Left colon (tissue), 2 donors: ENCODE data around the gene AMOT. TPM values are rescaled to one million over a fixed set of nuclear protein-coding genes. Genes with fewer than 3 reads are reported as not detected.

Experiments used
- ATAC-seq: fragments of 200-7000 bp; cut with Tn5 transposase; one replicate; pipeline ENCODE4 v1.9.1; 2020; ENCODE audit warnings: mild to moderate bottlenecking, moderate library complexity
- DNase-seq, 2 donors: peaks; one replicate each; pipeline ENCODE4 v3.0.0-alpha.2; 2020
- intact Hi-C, 2 donors: fragments of 100-400 bp; cut with DNase I in 1 of 2; cut with micrococcal nuclease in 1 of 2; formaldehyde crosslinking; loops; one replicate each; pipeline versions ENCODE4 v1.11.2 to v1.14.0; 2022; cut with DNase I, micrococcal nuclease
- total RNA-seq, 2 donors: library from RNA; stranded (reverse); fragmentation: NEBNext Ultra II Directional; extraction: Animal tissue kit (Norgen Biotek cat#: 25700); gene quantifications; one replicate each; pipeline ENCODE4 v1.2.1, GENCODE V29; 2021
- donor health status: DM: no; HTN: no; CAD: no.
- donor health status: DM: yes; HTN: yes; CAD: no.

Gene AMOT
- total RNA-seq, 2 donors from 2014 or later, result 16.1 to 22.3 TPM

DNA sequence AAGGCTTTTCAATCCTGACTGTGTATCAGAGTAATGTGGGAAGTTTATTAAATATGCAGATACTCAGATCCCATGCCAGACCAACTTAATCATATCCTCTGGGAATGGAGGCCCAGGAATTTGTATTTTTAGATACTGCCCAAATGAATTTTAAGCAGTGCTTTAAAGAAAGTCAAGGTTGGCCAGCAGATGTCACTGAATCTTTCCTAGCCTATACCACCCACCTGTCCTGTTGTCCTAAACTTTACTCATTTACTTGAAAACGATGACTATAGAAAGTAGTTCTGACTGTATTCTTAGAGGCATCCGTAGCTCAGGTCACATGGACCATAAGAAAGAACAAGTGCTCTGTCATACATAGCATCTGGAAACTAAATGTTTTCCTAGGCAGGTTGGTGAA is 79.9 kb downstream of the AMOT start:
- intact Hi-C loops, result no loop called here
- no peak for ATAC-seq
- DNase-seq, result no peak

- intact Hi-C loops, result no loop called here
- ATAC-seq (no peak), DNase-seq (no peak)
Observed at GRCh38 chrX:112759966-112760365, 80.7 kb downstream of the AMOT start.

DNA sequence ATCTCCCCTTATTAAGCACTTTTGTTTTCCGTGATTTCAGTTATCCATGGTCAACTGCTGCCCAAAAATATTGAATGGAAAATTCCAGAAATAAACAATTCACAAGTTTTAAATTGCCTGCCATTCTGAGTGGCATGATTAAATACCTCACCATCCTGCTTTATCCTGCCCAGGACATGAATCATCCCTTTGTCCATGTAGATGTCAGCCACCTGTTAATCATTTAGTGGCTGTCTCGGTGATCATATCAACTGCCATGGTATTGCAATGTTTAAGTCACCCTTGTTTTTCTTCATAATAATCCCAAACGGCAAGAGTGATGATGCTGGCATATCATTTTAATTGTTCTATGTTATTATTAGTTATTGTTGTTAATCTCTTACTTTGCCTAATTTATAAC is 81.1 kb downstream of the AMOT start:
- DNase-seq, result no peak

GRCh38 chrX:112757946-112758345 is 82.7 kb downstream of the AMOT start:
- DNase-seq (no peak), ATAC-seq (no peak)
- intact Hi-C loops, result no loop called here

More for the DNA sequence above, 81.1 kb downstream of the AMOT start:
- no peak for ATAC-seq
- intact Hi-C loops, result no loop called here

- ATAC-seq (no peak), DNase-seq (no peak)
- intact Hi-C loops, result no loop called here
Observed at GRCh38 chrX:112753116-112753515, 87.5 kb downstream of the AMOT start.

DNA sequence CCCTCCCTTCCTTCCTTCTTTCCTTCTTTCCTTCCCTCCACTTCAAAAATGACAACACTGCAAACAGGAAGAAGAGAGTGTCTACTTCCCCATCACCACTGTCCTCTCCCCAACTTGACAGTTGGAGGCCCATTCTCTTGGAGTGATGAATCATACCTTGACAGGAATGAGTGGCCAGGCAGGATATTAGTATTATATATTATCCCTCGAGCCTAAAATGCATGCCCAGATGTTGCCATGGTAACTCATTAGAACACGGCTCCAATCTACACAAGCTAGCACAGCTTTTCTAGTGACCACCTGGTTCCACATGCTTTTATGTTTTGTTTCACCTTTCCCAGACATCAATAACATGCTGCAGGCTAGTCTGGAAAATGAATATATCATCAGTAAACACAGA is 89.6 kb downstream of the AMOT start:
- ATAC-seq, result no peak
- no peak for DNase-seq
- intact Hi-C loops, result no loop called here

DNA sequence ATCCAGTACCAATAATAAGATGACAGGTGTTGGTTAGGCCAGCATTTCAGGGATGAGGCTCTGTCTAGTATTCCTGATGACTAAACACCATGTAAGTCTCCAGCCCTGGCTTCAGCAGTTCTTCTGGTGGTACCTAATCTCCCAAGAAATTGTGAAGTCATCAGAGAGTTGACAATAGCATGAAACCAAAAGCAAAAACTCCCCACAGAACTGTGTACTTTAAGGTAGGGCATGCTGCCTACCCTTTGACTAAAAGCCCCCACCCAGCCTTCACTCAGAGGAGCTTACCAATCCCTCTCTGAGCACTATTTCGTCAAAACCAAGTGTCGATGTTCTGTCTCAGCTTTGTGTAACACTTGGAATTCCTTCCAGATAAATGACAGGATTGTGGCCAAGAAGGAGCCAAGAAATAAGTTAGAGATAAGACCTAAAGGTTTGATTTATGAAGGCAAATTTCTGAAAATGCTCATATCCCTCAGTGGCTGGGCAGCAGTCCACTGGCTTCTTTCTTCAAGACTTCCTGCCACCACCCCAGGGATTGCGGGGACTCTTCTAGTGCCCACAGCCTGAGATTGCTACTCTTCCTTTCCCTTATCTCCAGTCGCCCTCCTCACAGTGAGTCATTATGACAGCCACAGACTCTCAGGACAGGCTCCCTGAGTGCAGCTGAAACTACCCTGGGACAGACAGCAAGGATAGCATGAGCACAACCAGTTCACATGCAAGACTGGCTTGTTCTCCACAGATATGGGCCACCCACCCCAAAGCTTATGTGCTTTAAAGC is 93.6 kb downstream of the AMOT start:
- intact Hi-C loops, result no loop called here
- DNase-seq, result no peak
- ATAC-seq, result no peak

DNA sequence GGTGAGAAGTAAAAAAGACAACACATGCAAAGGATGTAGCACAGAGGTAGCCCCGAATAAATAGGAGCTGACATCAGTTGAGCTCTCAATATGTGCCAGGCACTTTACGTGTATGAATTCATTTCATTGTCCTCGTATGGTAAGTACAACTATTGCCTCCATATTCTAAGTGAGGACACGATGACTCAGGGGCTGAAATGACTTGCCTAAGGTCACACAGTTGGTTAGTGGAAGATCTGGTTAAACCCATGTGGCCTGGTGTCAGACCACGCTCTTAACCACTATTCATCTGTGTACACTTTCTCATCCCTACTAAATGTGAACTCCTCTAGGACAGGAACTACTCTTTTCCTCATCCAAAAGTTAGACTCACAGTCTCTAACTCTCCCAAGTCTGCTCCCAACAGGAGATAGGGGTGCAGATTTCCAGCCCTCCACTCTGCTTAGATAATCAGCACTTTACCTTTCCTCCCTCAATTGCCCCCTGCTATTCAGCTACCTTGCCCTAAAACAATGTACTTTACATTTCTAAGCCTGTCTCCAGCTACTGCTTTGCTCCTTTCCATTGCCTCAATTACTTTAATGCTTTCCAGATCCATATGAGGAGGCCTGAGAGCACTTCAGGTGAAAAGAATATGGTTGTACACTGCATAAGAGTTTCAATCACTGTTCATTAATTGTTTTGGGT is 102.1 kb downstream of the AMOT start:
- intact Hi-C loops, result no loop called here
- DNase-seq (no peak), ATAC-seq (no peak)

GRCh38 chrX:112736310-112736709 is 104.3 kb downstream of the AMOT start:
- intact Hi-C loops, result no loop called here
- ATAC-seq (no peak), DNase-seq (no peak)

- ATAC-seq (no peak), DNase-seq (no peak)
- intact Hi-C loops, result no loop called here
Observed at GRCh38 chrX:112735147-112735546, 105.5 kb downstream of the AMOT start.

- intact Hi-C loops, result no loop called here
- ATAC-seq, result no peak
- no peak for DNase-seq
Observed at GRCh38 chrX:112734290-112734689, 106.3 kb downstream of the AMOT start.

GRCh38 chrX:112731793-112732192 is 108.8 kb downstream of the AMOT start:
- ATAC-seq (no peak), DNase-seq (no peak)
- intact Hi-C loops, result no loop called here

Other genes with a start within 250 kb of the AMOT start
- not detected for gene LHFPL1, start 160.9 kb downstream of the AMOT start, total RNA-seq